HG03039 (cell line): ENCODE measurements around the gene UTP3.
"Not testable (repeated sequence)": the region's sequence is repeated elsewhere in the genome, so short reads cannot be mapped to it uniquely, and the experiment has no call there.

ENCODE experiments used
- ATAC-seq: cut with Tn5 transposase; IDR thresholded peaks from one replicate; pipeline ENCODE4 v1.9.1; 2021; ENCODE audit warnings: mild to moderate bottlenecking, moderate library complexity; ENCODE audit not compliant: unreplicated experiment

UTP3 gene, protein sequence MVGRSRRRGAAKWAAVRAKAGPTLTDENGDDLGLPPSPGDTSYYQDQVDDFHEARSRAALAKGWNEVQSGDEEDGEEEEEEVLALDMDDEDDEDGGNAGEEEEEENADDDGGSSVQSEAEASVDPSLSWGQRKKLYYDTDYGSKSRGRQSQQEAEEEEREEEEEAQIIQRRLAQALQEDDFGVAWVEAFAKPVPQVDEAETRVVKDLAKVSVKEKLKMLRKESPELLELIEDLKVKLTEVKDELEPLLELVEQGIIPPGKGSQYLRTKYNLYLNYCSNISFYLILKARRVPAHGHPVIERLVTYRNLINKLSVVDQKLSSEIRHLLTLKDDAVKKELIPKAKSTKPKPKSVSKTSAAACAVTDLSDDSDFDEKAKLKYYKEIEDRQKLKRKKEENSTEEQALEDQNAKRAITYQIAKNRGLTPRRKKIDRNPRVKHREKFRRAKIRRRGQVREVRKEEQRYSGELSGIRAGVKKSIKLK

DNA sequence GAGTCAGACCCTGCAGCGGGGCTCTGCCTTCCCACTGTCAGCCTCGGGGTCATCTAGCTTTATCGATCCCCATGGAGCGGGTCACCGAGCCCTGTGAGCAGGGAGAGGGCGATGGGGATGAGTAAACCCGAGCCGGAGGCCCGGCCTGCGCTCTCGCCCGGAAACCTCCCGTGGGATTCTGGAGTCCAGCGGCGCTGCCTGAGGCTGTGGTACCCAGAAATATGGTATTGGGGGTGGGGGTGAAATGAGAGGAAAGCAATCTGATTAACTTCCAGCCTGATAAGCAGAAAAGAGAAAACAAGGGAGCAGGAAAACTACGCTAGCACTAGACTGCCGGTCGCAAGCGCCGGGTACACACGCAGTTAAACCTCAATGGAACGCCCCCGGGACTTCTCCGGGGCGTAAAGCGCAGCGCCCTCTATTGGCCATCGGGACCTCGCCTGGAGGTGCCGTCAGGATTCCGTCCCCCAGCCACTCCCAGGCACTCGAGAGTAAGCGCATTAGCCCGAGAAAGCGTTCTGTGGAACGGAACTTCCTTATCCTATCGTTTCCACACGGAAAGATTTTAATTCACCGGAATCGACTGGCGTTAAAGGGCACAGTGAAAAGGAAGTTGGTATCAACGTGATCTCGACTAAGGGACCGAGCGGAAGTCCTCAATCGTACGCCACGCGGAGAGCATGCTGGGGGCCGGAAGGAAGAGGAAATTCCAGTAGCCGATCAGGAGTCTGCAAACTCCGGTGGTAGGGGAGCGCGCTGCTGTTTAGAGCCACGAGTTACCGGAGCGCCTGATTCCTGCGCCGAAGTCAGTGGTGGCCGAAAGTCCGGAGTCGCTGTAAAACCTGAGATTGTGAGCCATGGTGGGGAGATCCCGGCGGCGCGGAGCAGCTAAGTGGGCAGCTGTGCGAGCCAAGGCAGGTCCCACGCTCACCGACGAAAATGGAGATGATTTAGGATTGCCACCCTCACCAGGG lies at the start of gene UTP3:
Gene UTP3, plus strand, starts transcription at position 712 of the 974 bp plus-strand sequence. Its CDS starts 146 bp downstream, at position 858.
- ATAC-seq = peak; percentile 93

DNA sequence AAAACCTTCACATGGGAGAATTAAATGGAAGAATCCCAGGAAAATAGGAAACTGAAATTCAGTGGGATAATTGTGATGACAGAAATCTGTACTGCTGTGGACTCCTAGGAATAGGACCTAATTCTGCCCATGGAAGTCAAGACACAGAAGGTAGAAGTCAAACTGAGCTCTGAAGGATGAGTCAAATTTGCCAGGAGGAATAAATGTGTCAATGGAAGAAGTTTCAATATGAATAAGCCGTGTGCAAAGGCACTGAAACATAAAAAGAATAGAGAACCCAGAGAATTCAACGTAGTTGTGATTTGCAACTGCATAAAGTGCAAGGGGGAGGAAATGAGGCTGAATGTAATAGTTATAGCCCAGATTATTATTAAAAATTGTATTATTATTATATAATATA lies 48.1 kb upstream of the UTP3 start:
- peak; percentile 57 for ATAC-seq

DNA sequence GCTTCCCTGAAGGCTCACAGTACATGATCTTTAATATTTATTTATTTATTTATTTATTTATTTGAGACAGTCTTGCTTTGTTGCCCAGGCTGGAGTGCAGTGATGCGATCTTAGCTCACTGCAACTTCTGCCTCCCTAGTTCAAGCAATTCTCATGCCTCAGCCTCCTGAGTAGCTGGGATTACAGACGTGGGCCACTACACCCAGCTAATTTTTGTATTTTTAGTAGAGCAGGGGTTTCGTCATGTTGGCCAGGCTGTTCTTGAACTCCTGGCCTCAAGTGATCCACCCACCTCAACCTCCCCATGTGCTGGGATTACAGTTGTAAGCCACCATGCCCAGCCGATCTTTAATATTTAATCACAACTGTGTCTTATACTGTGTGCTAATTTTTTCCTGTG lies 37.6 kb upstream of the UTP3 start:
- not testable (repeated sequence) for ATAC-seq

DNA sequence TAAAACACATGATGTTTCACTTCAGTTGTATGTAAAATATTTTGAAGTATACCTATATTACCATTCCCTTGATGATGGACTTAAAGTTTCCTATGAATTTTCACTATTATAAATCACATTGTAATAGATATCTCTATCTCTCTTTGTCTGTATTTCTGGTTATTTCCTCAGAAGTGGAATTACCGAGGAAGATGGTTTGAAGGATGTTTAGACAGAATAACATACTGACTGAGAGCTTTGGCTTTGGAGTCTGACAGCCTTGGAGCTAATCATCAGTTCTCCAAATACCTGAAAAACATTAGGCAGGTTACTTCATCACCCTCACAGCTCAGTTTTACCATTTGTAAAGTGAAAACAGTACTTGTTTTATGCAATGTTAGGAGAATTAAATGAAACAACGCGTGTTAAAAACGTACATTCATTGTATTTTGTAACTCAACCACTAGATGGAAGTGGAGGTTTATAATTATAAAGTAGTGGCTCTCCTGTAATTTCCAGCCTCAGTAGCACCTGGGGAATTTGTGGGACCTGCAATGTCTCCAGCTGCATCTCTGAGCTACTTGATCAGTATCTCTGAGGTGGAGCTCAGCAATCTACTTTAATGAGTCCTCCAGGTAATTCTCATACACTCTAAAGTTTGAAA lies 36.3 kb upstream of the UTP3 start:
- ATAC-seq = no peak

DNA sequence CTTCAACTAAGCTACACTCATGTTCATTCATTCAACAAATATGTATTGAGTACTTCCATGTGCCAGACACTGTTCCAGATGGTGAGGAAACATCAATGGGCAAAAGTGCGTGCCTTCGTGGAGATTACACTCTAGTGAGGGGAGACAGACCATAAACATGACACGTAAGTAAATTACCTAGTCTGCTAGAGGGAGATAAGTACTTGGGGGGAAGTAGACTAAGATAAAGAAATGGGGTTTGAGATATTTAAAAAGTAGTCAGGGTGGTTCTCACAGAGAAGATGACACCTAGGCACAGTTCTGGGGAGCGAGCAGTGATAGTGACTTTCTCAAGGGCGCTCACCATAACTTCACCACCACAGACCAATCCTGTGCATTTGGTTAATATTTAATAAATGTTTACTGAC lies 33.7 kb upstream of the UTP3 start:
- ATAC-seq = no peak

DNA sequence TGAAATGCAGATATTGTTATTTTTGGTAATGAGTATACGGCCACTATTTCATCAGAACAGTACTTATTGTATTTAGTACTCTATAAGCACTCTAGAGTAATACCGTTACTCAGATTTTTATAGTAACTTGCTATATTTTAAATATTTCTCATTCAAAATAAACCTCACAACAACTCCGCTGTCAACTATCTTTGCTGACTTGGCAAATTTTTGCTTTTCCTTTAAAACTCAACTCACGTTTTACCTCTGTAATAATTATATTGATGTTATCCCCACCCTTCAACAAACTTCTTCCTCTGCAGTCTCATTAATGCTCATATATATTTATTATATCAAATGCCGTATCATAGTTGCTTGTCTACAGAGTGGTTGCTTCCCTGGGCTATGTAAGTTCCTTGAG lies 31.0 kb upstream of the UTP3 start:
- no peak for ATAC-seq

DNA sequence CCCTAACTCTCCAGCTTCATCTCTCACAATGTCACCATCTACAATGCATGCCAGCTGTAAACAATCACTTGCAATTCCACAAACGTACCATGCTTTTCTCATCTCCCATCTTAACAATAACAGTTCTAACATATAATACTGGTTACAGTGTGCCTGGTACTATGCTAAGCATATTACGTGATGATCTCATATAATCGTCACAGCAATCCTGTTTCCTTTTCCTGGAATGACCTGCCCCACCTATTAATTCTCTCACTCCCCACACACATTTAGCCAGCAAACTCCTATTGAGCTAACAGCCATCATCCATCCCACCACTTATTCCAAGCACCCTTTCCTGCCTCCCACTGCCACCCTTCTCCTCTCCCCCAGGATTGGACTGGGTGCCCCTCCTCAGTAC lies 29.9 kb upstream of the UTP3 start:
- ATAC-seq = no peak

DNA sequence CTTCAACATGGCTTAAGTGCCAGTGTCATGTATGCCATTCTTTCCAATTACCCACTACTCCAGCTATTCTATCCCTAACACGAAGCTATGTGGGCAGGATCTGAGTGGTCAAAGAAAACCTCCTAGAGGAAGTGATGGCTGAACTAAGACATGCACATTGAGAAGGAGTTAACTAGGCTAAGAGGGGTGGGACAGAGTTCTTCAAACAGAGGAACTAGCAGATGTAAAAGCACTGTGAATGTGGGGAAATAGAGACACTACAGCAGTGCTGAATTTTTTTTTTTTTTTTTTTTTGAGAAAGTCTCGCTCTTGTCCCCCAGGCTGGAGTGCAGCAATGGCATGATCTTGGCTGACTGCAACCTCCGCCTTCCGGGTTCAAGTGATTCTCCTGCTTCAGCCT lies 28.2 kb upstream of the UTP3 start:
- ATAC-seq = no peak

DNA sequence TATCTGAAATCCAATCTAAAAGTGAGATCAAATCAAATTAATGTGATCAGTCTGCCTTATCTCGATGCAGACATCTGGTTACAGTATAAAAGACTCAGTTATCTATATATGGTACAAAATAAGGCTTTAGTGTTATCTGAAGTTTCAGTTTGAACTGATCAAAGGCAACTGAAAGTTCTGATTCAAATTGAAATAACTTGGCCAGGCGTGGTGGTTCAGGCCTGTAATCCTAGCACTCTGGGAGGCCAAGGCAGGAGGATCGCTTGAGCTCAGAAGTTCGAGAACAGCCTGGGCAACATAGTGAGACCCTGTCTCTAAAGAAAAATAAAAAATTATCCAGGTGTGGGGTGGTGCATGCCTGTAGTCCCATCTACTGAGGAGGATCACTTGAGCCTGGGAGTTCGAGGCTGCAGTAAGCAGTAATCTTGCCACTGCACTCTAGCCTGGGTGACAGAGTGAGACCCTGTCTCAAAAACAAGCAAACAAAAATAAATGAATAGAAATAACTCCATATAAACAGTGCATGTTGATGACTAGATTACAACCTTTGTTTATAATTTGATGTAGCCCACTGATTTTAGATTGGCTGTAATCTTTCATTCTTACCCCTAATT lies 26.9 kb upstream of the UTP3 start:
- ATAC-seq = peak; percentile 78

DNA sequence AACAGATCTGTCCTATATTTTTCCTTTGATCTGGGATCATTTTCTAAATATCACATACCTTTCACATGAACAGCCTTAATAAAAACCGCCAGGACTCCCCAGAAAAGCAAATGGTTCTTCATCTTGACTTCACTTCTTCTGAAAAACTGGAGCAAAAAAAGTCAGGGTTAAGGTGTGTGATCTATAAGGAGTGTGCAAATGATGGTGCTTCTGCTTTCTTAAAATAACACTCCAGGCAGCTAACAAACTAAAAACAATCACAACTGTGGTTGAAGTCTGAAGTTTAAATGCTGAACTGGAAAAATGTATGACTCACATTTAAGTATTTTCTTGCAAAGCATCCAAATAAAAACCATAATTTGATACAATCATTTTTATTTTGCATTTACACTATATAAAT lies 22.0 kb upstream of the UTP3 start, which contains the start of gene JCHAIN:
Gene JCHAIN, minus strand, starts transcription at position 140 of the 400 bp plus-strand sequence. Its CDS starts 18 bp downstream, at position 122.
- ATAC-seq = peak; percentile 61

DNA sequence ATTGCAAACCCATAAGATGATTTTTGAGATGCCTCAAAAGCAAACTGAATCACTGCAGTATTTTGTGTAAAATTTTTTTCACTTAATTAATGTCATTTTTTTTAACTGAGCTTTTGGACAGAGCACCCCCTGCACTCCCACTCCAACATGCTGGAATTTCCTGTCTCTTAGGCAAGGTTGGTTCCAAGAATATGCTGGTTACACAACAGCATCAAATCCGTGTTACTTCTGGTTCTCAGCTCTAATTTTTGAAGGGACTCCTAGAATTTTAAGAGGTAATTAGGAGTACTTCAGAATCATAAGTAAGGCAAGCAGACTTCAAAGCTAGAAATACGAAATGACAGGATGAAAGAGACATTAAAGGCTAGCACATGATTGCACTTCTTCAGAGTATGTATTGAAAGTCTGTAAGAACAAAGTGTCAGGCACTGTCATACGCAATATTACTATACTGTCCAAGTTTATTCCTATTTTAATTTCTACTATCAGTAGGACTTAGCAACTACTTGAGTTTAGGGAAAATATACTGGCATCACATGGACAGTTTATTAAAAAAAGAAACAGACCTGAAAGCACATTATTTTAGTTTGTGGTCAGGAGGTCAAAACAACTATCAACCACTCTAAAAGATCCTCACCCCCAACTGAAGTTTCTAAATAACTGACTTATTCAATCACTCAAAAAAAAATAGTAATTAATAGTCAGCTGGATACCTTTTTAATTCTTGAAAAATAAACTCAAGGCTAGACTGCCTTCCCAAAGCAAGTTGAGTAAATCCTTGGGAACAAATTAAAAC lies 20.4 kb upstream of the UTP3 start:
- ATAC-seq = no peak

DNA sequence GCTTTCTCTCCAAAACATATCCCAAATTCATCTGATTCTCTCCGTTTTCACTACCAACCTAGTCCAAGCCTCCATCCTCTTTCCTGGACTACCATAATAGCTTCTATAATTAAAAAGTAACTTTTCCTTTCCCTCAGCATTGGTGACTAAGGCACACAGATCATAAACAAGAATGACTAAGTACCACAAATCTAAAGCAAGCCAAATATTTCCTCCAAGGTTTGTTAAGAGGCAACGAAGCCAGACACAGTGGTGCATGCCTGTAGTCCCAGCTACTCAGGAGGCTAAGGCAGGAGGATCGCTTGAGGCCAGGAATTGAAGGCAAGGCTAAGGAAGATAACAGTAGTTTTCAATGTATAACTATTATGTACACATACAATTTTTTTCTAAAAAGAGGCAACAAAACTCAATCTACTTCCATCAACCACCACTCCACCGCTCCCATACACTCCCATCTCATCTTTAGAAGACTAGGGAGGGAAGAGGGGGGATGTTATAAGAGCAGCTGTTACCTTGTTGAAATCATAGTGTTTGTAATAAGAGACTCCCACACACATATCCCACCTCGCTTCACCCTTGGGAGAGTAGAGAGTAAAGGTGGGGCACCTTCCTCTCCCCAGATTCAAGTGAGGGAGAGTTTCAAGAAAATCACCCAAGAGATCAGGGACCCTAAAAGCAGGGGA lies 17.9 kb upstream of the UTP3 start:
- ATAC-seq = no peak

DNA sequence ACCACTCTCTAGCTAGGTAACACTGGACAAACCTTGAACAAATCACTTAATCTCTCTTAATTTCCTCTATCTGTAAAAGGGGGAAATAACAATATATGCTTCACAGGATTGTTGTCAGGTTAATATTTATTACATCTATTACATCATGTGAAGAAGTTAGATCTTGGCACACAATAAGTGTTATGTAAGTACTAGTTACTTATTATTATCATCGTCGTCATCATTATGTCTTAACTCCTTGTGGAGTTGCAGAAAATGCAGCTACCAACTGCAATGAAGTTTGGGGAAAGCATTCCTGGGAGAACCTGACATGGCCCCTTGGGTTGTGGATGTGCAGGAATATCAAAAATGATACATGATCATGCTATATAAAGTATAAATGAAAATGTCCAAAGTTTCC lies 17.2 kb upstream of the UTP3 start:
- no peak for ATAC-seq

DNA sequence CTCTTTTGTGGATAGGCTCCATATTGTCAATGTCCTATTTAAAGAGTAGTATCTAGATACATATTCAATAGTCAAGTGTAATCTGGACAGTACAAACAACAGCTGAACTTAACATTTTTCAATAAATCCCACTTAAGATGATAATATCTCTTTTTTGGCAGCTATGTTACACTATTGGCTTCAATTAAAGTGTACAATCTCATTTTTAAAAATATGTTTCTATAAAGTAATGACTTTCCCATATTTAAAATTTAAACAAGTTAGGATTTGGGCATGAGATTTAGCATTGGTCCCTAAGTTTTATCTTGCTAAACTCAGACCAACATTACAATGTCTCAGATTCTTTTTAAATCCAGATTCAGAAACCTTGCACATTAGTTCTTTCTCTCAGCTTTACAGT lies 14.1 kb upstream of the UTP3 start:
- no peak for ATAC-seq

DNA sequence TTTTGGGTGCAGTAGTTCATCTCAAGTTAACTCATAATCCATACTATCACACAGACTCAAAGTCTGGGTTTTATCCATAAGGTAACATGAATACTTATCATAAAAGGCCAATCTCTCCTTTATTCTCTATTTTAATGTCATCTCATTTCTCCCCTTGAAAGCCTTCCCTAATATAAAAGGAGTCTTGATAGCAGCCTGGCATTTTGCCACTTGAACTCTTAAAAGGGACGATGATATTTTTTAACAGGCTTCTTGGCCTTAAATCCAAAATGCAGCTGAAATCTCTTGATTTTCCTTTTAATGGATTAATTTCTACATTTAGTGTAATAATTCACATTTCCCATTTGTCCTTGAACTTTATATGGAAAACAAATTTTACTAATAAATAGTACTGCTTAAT lies 13.6 kb upstream of the UTP3 start:
- ATAC-seq = no peak

DNA sequence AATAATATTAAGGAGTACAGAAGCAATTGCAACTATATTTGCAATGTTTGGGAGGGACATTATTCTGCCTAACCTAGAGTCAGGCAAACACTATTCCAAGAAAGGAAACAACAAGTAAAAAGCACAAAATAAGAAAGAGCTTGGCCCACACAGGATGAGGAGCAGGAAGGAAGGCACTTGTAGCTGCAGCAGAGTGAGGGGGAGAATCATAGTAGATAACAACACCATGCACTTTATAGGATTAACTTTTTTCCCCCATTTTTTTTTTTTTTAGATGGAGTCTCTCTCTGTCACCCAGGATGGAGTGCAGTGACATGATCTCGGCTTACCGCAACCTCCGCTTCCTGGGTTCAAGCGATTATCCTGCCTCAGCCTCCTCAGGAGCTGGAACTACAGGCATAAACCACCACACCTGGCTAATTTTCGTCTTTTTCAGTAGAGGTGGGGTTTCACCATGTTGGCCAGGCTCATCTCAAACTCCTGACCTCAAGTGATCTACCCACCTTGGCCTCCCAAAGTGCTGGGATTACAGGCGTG lies 11.7 kb upstream of the UTP3 start:
- ATAC-seq = no peak

DNA sequence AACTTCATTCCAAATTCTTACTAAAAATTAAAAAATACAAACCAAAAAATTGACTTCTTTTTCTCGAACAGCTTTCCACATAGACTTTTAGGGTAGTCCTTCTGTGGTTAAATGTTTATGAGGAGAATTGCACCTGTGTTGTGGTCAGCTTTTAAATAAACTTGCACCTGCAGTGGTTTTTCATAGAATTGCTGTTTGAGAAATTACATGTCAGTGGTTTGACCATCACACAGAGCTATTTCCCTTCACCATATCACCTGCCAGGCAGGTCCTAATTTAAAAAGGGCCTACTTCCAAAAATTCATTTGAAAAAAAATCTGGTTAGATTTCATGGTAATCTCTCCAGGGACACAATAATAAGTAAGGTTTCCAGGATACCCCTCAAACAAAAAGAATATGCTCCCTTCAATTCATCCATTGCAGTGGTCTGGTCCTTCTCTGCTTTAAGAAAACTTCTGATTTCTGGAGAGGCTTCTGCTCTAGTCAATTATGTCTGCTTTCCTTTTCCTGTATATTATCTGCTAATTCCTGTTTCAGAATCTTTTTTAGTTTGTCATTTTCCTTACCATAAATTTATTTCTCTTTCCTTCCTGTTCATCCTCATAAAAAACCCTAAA lies 9.8 kb upstream of the UTP3 start:
- ATAC-seq = peak; percentile 70

DNA sequence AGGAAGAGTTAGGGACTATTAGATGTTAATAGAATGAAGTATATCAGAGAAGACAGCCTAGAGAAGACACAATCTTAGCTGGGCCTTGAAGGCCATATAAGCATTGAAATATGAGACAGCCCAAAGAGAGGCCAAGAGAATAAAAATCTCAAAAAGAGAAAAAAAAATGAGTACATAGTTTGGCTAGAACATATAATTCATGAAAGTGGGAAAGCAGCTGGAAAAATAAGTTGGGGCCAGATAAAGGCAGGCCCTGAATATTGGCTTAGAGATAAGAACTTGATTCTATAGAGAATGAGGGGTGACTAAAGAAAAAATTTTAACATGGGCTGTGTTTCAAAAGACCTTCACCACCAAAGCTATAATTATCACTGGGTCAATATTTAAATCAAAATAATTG lies 7.4 kb upstream of the UTP3 start:
- ATAC-seq = no peak

DNA sequence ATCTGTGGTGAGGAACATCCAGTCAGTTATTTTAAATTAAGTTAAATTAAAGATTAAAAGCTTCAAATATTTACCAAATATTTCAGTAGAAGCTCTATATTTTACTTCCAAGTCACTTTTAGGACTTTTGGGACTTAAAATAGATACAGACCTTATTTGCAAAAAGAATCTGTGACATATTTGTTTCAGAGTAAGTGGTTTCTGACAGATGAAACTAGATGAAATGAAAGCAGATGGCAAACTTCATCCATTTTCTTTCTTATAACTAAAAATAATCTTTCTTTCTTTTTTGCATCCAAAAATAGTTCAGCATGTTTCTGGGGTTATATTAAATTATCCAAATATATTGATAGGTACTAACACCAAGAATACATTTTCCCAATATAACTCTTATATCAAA lies 6.6 kb upstream of the UTP3 start:
- ATAC-seq = no peak
